Activated CD8-positive, alpha-beta T cell treated with anti-CD3 and anti-CD28 coated beads, Interleukin-2, amount 10 ng/mL, durations not matched to agents 7 days and 5 days (primary cell): ENCODE results near the gene FTO. TPM values are rescaled to one million over a fixed set of nuclear protein-coding genes. Genes with fewer than 3 reads are reported as not detected.

Experiments
- ATAC-seq: fragments of 150-1000 bp; cut with Tn5 transposase; one replicate; pipeline ENCODE4 v1.10.0; 2021; ENCODE audit warnings: moderate library complexity
- CTCF ChIA-PET: fragments of 350-600 bp; sonication (Branson Sonifier 250); formaldehyde crosslinking; loops from one replicate; lab custom pipeline; 2021; ENCODE audit warnings: antibody characterized with exemption; lab: Charles Lee
- POLR2A ChIA-PET: fragments of 350-600 bp; sonication (Branson Sonifier 250); formaldehyde crosslinking; loops from one replicate; lab custom pipeline; 2021; ENCODE audit warnings: antibody characterized with exemption; lab: Charles Lee
- DNase-seq: peaks from one replicate; pipeline ENCODE4 v3.0.0-alpha.2; 2020
- H3K27ac Mint-ChIP-seq: one replicate; pipeline ENCODE4 v1.8.0; 2021; ENCODE audit warnings: mild to moderate bottlenecking, mixed read lengths
- H3K27me3 Mint-ChIP-seq: one replicate; pipeline ENCODE4 v1.8.0; 2021; ENCODE audit warnings: low read depth, mixed read lengths
- H3K36me3 Mint-ChIP-seq: one replicate; pipeline ENCODE4 v1.8.0; 2021; ENCODE audit warnings: low read depth, mixed read lengths
- H3K4me1 Mint-ChIP-seq: one replicate; pipeline ENCODE4 v1.8.0; 2021; ENCODE audit warnings: low read depth, mixed read lengths
- H3K4me3 Mint-ChIP-seq: one replicate; pipeline ENCODE4 v1.8.0; 2021; ENCODE audit warnings: mild to moderate bottlenecking, mixed read lengths
- H3K9me3 Mint-ChIP-seq: one replicate; pipeline ENCODE4 v1.8.0; 2022; ENCODE audit warnings: mixed read lengths; ENCODE audit not compliant: insufficient read depth
- total RNA-seq, 2 experiments: library from RNA; stranded (reverse); gene quantifications; one replicate each; pipeline ENCODE4 v1.2.3, GENCODE V29; 2021

Gene FTO
- total RNA-seq, 2 experiments from 2014 or later: 40.2 to 44.5 TPM

GRCh38 chr16:53792161-53792951 lies 88.4 kb downstream of the FTO start:
- H3K4me1 Mint-ChIP-seq: peaks cover 3% of the 10 kb centered on the region

DNA sequence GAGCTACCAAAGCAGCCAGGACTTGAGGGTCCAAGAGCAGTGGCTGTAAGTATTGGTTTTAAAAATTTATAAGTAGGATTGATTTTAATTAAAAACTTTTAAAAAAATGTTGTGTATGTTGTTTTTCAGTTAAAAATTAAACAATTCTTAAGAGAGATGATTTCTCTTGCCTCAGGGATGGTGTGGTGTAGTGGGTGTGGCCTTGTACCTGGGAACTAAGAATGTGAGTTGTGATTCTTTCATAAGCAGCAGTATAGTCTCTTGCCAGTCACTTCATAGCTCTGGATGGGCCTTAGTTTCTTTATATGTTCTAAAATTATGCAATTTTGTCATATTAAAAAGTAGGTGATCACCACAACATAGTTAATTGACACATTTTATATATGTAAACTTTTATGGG lies 99.5 kb downstream of the FTO start:
- peaks cover 2% of the 10 kb centered on the region for H3K36me3 Mint-ChIP-seq
- peaks cover 5% of the 10 kb centered on the region for H3K9me3 Mint-ChIP-seq
- ChIA-PET CTCF (no interaction called here), POLR2A (no interaction called here)
- DNase-seq: no peak
- no peak for ATAC-seq
- no peaks in the 10 kb centered on the region for H3K27me3 Mint-ChIP-seq
- no peak overlapping the region for H3K4me3 Mint-ChIP-seq
- H3K27ac Mint-ChIP-seq: no peak overlapping the region
- no peaks in the 10 kb centered on the region for H3K4me1 Mint-ChIP-seq

More at GRCh38 chr16:53792161-53792951, 88.4 kb downstream of the FTO start:
- DNase-seq (no peak), ATAC-seq (no peak)
- no peak overlapping the region for H3K27ac Mint-ChIP-seq
- CTCF ChIA-PET: interaction anchor here (1.6 kb wide), 1 partner anchor 50 kb away, joined by 5 read pairs; no protein-coding TSS in a partner anchor
- POLR2A ChIA-PET: no interaction called here
- H3K9me3 Mint-ChIP-seq: no peaks in the 10 kb centered on the region
- no peak overlapping the region for H3K4me3 Mint-ChIP-seq
- H3K27me3 Mint-ChIP-seq: no peaks in the 10 kb centered on the region
- no peaks in the 10 kb centered on the region for H3K36me3 Mint-ChIP-seq

DNA sequence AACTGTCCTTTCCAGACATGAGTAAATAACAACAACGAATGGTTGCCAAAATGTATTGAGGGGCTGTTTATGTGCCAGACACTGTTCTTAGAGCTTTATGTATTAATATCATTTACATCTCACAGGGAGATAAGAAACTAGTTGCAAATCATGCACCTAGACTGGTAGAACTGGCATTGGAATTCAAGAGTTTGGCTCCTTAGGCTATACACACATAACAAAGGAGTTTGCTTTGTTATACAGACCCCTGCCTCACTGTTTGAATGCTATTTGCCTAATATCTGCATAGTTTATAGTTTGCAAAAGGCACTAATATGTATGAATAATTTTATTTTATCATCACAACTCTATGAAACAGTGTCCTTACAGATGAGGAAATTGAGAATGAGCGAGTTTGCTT lies 100.0 kb downstream of the FTO start:
- Mint-ChIP-seq H3K27ac (no peak overlapping the region), H3K4me1 (no peaks in the 10 kb centered on the region), H3K36me3 (peaks cover 2% of the 10 kb centered on the region), H3K27me3 (no peaks in the 10 kb centered on the region), H3K9me3 (peaks cover 5% of the 10 kb centered on the region), H3K4me3 (no peak overlapping the region)
- ChIA-PET CTCF (no interaction called here), POLR2A (no interaction called here)
- ATAC-seq: no peak
- DNase-seq: no peak

DNA sequence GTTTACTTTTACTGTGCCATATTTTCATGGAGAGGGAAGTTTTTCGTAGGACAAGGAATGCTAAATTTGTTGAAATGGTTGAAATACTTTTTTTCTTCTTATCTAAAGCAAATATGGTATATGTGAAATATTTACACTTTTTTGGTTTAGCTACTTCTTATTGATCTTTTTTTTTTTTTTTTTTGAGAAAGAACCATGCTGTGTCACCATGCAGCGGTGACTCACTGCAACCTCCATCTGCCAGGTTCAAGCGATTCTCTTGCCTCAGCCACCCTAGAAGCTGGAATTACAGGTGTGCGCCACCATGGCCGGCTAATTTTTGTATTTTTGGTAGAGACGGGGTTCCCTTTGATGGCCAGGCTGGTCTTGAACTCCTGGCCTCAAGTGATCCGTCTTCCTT lies 100.5 kb downstream of the FTO start:
- no peaks in the 10 kb centered on the region for H3K27me3 Mint-ChIP-seq
- ATAC-seq (no peak), DNase-seq (no peak)
- no peaks in the 10 kb centered on the region for H3K4me1 Mint-ChIP-seq
- no peak overlapping the region for H3K27ac Mint-ChIP-seq
- H3K36me3 Mint-ChIP-seq: peaks cover 2% of the 10 kb centered on the region
- ChIA-PET CTCF (no interaction called here), POLR2A (no interaction called here)
- H3K4me3 Mint-ChIP-seq: no peak overlapping the region
- peaks cover 5% of the 10 kb centered on the region for H3K9me3 Mint-ChIP-seq

DNA sequence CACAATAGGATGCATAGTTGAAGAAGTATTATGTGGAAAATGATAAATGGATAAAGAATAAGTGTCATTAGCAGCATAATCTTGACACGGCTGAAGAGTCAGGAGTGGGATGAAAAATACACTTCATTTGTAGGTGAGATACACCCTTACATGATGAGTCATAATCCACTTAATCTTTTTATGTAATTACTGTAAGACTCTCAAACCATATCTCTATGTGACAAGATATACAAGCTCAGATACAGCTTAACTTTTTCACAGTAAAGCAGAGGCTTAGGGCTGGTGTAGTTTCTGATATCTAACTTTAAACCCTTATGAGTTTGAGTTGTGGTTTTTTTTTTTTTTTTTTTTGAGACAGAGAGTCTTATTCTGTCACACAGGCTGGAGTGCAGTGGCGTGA lies 101.2 kb downstream of the FTO start:
- no peak overlapping the region for H3K27ac Mint-ChIP-seq
- H3K4me1 Mint-ChIP-seq: no peaks in the 10 kb centered on the region
- CTCF ChIA-PET: no interaction called here
- ATAC-seq (no peak), DNase-seq (no peak)
- no peak overlapping the region for H3K4me3 Mint-ChIP-seq
- POLR2A ChIA-PET: no interaction called here
- no peaks in the 10 kb centered on the region for H3K27me3 Mint-ChIP-seq
- peaks cover 5% of the 10 kb centered on the region for H3K9me3 Mint-ChIP-seq
- peaks cover 2% of the 10 kb centered on the region for H3K36me3 Mint-ChIP-seq

DNA sequence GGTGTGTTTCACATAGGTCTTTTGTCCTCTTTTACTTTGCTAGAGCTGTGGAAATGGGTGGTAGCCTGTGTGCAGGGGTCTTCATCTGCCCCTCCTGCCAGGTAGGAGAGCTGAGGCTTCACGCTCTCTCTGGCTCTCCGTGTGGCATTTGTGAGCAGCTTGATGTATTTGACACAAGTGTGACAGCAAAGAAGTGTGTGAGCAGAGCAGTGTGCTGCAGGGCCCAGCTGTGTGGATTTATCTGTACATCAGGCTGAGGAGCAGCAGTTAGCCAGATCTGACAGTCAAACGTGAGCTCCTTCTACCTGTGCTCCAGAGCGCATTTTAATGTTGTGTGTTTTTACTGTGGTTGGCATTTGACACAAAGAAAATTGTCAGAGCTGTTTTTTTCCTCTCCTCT lies 101.8 kb downstream of the FTO start:
- no peaks in the 10 kb centered on the region for H3K4me1 Mint-ChIP-seq
- H3K4me3 Mint-ChIP-seq: no peak overlapping the region
- ChIA-PET CTCF (no interaction called here), POLR2A (no interaction called here)
- peaks cover 4% of the 10 kb centered on the region for H3K36me3 Mint-ChIP-seq
- H3K27ac Mint-ChIP-seq: no peak overlapping the region
- H3K9me3 Mint-ChIP-seq: peaks cover 5% of the 10 kb centered on the region
- H3K27me3 Mint-ChIP-seq: no peaks in the 10 kb centered on the region
- DNase-seq (no peak), ATAC-seq (no peak)

GRCh38 chr16:53809088-53809932 lies 105.4 kb downstream of the FTO start:
- Mint-ChIP-seq H3K4me3 (no peak overlapping the region), H3K27ac (no peak overlapping the region), H3K27me3 (no peaks in the 10 kb centered on the region), H3K4me1 (no peaks in the 10 kb centered on the region), H3K36me3 (peaks cover 4% of the 10 kb centered on the region), H3K9me3 (no peaks in the 10 kb centered on the region)
- POLR2A ChIA-PET: no interaction called here
- CTCF ChIA-PET: no interaction called here
- no peak for DNase-seq
- ATAC-seq: no peak

DNA sequence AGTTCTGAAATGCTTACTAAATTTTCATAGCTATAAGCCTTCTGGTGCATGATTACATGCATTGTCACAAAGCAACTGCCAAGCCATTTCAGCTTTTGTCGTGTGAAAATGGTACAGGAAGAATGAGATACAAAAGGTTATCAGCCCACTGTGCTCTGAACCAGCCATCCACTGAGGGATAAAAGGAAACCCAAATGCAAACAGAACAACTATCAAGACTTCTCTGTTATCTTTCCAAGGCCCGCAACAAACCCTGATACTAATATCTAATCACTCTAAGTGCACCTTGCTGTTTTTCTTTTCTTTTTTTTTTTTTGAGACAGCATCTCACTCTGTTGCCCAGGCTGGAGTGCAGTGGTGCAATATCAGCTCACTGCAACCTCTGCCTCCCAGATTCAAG lies 109.0 kb downstream of the FTO start:
- DNase-seq (no peak), ATAC-seq (no peak)
- CTCF ChIA-PET: no interaction called here
- Mint-ChIP-seq H3K4me3 (no peak overlapping the region), H3K9me3 (no peaks in the 10 kb centered on the region), H3K4me1 (peaks cover 7% of the 10 kb centered on the region), H3K36me3 (peaks cover 13% of the 10 kb centered on the region), H3K27me3 (no peaks in the 10 kb centered on the region), H3K27ac (no peak overlapping the region)
- POLR2A ChIA-PET: no interaction called here

GRCh38 chr16:53814801-53815200 lies 110.8 kb downstream of the FTO start:
- no peak overlapping the region for H3K4me3 Mint-ChIP-seq
- H3K4me1 Mint-ChIP-seq: peaks cover 7% of the 10 kb centered on the region
- CTCF ChIA-PET: interaction anchor here (1.1 kb wide), 1 partner anchor 70 kb away, joined by 3 read pairs; no protein-coding TSS in a partner anchor
- peaks cover 13% of the 10 kb centered on the region for H3K36me3 Mint-ChIP-seq
- no peak overlapping the region for H3K27ac Mint-ChIP-seq
- DNase-seq: no peak
- no peaks in the 10 kb centered on the region for H3K27me3 Mint-ChIP-seq
- ATAC-seq: no peak
- POLR2A ChIA-PET: no interaction called here
- no peaks in the 10 kb centered on the region for H3K9me3 Mint-ChIP-seq

DNA sequence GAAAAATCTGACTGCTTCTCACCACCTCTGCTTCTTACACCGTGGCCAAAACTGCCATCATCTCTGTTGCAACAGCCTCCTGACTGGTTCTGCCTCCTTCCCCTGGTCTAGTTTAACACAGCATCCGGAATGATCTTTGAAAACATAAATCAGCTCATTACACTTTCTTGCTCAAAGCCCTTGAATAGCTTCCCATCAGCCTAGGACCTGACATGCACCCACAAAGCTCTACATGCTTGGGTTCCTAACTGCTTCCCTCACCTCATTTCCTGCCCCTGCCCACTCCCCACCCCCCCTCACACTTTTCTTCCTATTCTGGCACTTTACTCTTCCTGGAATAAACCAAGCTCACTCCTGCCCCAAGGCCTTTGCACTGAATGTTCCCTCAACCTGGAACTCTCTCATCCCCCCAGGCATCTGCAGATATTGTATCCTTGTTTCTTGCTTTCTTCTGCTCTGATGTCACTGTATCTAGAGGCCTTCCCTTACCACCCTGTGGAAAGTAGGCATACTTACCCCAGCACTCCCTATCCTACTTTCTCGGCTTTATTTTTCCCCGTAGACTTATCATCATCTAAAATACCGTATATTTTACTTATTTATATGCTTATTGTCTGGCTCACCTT lies 112.4 kb downstream of the FTO start:
- H3K4me1 Mint-ChIP-seq: peaks cover 7% of the 10 kb centered on the region
- CTCF ChIA-PET: no interaction called here
- no peaks in the 10 kb centered on the region for H3K27me3 Mint-ChIP-seq
- H3K27ac Mint-ChIP-seq: peak overlapping the region; percentile 4
- no peaks in the 10 kb centered on the region for H3K9me3 Mint-ChIP-seq
- no peak overlapping the region for H3K4me3 Mint-ChIP-seq
- DNase-seq (no peak), ATAC-seq (no peak)
- POLR2A ChIA-PET: no interaction called here
- peaks cover 12% of the 10 kb centered on the region for H3K36me3 Mint-ChIP-seq

- CTCF ChIA-PET: no interaction called here
- no peaks in the 10 kb centered on the region for H3K9me3 Mint-ChIP-seq
- POLR2A ChIA-PET: no interaction called here
Measured at GRCh38 chr16:53817117-53817755, 113.3 kb downstream of the FTO start.

More at GRCh38 chr16:53817117-53817755, 113.3 kb downstream of the FTO start:
- DNase-seq: no peak
- H3K4me3 Mint-ChIP-seq: no peak overlapping the region
- H3K36me3 Mint-ChIP-seq: peaks cover 12% of the 10 kb centered on the region
- H3K27ac Mint-ChIP-seq: no peak overlapping the region
- no peak for ATAC-seq
- no peaks in the 10 kb centered on the region for H3K27me3 Mint-ChIP-seq
- peaks cover 9% of the 10 kb centered on the region for H3K4me1 Mint-ChIP-seq
